HG02623 (cell line): Measurements from ENCODE around the gene DPP7.
A peak's percentile ranks its signal among the peaks of the same experiment; 100 is the strongest.
"Not testable (repeated sequence)": the region's sequence is repeated elsewhere in the genome, so short reads cannot be mapped to it uniquely, and the experiment has no call there.

Experiments
- ATAC-seq: cut with Tn5 transposase; IDR thresholded peaks from one replicate; pipeline ENCODE4 v1.9.1; 2021; ENCODE audit warnings: moderate library complexity; ENCODE audit not compliant: unreplicated experiment

The DPP7 gene

DNA sequence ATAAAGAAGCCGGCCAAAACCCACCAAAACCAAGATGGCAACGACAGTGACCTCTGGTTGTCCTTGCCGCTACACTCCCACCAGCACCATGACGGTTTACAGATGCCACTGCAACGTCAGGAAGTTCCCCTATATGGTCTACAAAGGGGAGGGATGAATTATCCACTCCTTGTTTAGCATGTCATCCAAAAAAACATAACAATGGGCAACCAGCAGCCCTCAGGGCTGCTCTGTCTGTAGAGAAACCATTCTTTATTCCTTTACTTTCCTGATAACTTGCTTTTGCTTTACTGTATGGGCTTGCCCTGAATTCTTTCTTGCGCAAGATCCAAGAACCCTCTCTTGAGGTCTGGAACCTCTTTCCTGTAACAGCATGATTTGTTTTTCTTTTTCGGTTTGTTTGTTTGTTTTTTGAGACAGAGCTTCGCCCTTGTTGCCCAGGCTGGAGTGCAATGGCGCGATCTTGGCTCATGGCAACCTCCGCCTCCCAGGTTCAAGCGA is 39.2 kb downstream of the DPP7 start:
- ATAC-seq = no peak

DNA sequence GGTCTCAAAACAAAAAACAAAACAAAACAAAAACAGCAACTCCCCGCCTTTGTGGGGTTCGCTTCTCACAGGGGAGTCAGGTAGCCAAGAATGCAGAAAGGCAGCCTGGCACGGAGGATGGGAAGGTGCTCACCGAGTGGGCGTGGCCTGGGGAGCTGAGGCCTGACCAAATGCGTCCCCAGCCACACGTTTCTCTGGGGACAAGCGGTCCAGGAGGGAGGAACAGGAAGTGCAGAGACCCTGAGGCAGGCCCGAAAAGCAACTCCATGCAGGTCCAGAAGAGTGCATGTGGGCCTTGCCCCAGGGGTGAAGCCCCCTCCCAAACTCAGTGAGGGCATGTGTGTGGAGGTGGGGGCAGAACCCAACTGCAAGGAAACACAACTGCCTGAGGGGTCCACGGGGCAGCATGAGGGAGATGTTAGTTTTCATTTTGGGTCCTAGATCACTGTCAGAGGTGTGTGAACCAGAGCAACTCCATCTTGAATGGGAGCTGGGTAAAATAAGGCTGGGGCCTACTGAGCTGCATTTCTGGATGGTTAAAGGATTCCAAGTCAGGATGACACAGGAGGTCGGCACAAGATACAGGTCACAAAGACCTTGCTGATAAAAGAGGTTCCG is 39.8 kb downstream of the DPP7 start:
- no peak for ATAC-seq

- no peak for ATAC-seq
Measured at GRCh38 chr9:137073992-137074399, 40.5 kb downstream of the DPP7 start.

- no peak for ATAC-seq
Measured at GRCh38 chr9:137071282-137071681, 43.3 kb downstream of the DPP7 start.

DNA sequence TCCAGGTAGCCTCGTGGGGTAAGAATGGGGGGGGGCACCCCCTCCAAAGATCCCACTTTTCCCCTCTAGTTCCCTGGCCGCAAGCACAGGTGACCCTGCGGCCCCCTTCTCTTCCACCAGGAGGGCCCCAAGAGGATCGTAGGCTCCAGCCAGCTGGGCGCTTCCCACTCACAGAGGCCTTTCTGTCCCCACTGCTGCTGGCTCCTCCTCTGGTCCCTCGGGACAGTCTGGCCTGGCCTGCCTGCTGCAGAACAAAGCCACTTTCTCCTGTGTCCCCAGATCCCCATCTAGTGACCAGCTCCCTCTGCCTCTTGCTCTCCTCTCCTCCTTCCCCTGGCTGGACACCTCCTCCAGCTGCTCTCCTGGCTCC is 43.6 kb downstream of the DPP7 start:
- ATAC-seq = no peak

DNA sequence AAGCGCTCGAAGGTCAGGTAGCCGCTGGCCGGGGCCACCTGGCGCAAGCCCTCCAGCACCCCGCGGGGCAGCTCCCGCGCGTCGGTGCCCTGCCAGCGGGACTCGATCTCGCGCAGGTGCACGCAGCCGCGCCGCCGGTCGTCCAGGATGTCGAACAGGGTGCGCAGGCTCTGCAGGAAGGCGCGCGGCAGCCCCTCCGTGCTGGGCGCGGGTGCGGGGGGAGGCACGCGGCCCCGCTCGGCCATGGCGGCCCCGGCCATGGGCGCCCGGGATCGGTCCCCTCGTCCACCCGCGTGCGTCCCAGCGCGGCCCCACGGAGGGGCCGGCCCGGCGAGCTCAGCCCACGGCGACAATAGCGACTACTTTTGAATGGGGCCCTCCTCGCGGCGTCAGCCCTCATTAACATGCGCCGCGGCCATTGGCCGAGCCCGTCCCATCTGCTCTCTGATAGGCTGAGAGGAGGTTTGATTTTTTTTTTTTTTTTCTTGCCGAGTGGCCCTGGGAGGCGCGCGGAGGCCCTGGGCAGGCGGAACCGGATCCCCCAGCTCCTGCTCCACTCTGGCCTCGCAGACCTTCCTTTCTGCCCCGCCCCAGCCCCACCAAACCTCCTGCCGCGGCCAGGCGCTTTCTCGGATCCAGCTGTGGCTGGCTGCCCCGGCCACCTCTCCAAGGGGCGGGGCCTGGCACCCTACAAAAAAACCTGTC is 44.2 kb downstream of the DPP7 start, which contains the start of gene SAPCD2:
Gene SAPCD2 (minus strand): TSS at position 357 of the 705 bp plus-strand sequence. CDS start 97 bp downstream, at position 260.
- peak; percentile 72 for ATAC-seq

DNA sequence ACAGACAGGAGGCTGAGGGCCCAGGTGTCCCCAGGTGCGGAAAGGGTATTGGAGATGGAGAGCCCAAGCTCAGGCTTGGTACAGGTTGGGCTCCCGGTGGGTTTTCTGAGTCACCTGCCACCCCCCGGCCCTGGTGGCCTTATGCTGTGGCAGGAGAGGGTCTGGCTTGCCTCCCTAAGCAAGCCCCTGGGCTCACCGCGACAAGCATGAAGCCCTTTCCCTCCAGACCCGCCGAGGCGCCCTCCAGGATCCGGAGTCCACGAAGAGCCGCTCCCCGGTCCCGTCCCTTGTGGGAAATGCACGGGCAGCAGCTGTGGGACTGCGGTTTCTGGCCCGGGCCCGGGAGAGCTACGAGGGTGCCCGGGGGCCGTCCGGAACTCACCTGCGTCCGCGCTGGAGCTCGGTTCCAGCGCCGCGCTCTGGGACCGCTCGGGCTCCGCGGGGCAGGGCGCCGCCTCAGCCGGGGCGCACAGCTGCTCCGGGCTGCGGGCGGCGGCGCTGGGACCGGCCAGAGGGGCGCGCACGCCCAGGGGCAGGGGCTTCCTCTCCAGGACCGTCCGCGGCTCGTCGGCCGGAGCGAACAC is 44.9 kb downstream of the DPP7 start:
- ATAC-seq = no peak

DNA sequence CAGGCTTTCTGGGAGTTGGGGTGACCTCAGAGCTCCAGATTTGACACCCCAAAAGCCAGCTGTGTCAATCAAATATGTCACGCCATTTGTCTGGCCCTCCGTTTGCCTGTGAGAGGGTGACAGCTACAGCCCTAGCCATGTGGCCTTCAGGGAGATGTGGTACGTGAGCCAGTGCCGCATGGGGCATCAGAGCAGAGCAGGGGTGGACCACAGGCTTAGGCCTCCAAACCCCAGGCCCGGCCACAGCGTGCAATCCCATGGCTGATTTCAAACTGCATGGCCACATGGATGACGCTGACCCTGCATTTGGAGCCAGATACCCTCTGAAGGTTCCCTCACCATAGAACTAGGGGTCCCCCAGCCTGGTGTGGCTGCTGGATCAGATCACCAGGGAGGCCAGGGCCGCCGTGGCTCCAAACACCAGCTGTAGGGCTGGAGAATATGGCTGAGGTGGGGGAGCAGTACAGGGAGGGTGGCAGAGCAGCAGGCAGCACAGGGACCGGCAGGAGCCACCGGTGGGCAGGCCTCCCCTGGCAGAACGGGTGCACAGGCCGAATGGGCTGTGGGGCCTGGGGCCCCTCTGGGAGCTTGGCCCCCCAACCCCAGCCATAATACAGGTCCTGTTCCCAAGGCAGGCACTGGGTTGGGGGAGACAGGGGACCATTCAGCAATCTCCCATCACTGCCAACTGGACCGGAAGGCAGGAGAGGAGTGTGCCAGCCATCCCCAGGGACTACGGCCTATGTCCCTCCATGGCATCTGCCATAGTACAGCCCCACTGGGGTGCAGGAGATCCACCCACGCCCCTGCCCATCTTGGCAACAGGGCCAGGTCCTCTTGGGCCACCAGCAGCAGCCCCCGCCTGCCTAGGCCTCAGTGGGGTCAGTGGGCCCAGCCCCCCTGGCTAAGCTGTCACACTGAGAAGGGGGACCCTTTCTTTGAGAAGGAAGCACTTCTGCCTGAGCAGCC is 45.7 kb downstream of the DPP7 start:
- no peak for ATAC-seq

DNA sequence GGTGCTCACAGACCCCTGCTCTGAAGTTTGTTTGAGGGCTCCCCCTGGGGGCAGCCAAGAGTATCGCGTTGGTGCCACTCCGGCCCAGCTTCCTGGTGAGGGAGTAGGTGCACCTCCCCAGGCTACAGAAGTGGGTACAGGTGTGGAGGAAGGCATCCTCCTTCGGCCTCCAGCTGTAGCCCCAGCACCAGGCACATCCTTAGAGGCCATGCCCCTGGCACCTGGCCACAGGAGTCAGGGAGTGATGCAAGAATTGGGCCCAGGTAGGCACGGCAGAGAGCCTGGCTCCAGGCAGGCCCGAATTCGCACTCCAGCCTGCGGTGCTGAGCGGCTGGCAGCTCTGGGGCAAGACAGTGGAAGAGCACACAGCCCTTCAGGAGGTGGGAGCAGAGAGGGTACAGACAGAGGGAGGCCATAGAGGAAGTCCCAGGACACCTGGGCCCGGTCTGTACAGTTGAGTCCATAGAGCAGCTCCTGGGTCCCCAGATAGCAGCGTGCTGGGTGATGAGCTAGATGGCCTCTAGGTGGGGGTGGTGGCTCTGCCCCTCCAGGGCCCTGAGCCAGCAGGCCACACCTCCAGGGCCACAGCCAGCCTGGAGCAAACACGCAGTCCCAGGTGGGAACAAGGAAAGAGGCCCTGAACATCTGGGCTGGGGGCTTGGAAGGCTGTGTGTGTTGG is 46.5 kb downstream of the DPP7 start:
- ATAC-seq = no peak

GRCh38 chr9:137066096-137066861 is 48.3 kb downstream of the DPP7 start:
- ATAC-seq = no peak

DNA sequence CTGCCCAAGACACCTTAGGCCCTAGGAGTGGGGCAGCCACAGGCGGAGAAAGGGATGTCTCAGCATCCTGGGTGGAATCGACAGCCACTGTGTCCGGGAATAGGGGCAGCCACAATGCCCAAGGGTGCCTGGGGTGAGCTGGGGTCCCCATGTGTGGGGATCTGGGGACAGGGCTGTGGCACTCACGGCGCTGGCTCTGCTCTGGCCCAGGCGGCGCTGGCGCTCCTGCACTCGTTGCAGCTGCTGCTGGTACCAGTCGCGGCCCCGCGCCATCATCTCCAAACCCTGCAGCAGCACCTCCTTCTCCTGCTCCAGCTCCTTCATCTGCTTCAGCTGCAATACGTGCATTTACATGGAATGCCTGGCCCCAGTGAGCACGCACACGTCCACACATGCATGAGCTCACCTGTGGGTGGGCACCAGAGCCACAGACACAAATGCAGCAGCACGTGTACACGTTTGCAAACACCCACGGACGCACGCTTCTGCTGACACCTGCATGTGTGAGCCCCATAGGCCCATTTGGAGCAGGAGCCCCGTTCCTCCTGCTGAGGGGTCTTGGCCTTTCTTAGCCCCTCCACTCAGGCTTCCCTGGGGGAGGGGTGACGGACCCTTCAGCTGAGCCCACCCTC is 49.1 kb downstream of the DPP7 start:
- ATAC-seq = no peak

DNA sequence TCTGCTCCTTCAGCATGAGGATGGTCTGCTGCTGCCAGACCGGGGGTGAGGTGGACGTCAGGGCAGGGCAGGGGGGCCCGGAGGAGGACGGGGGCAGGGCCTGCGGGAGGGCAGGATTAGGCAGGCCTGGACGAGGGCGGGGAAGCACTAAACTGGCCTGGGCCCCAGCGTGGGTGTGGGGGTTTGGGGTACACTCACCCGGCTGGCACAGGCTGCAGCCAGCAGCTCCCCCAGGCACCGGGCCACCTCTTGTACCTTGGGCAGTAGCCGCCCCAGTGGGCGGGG is 49.7 kb downstream of the DPP7 start:
- no peak for ATAC-seq

GRCh38 chr9:137064027-137064879 is 50.3 kb downstream of the DPP7 start:
- no peak for ATAC-seq

- no peak for ATAC-seq
Measured at GRCh38 chr9:137063311-137064026, 51.1 kb downstream of the DPP7 start.

DNA sequence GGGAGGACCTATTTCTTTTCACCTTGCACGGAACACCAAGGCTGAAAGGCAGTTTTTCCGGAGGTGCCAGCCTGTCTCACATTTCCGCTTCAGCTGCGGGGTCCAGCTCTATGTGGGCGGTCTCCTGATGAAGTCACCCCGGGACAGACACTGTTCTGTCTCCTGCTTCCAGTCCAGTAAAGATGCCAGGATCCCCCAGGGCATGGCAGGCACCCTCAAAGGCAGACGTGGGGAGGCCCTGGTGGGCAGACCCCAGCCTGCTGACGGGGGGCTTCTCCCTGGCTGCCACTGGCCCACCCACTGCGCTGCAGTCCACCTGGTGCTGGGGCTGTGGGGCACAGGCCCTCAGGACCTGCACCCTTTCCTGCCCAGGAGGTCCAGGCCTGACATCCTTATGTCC is 51.7 kb downstream of the DPP7 start:
- not testable (repeated sequence) for ATAC-seq

GRCh38 chr9:137062384-137062783 is 52.1 kb downstream of the DPP7 start:
- no peak for ATAC-seq
